Measurements from ENCODE around the gene VPS16.

GRCh38 chr20:2822073-2822472 lies 18.5 kb upstream of the VPS16 start:
- TF ChIP-seq, protein P1, sequence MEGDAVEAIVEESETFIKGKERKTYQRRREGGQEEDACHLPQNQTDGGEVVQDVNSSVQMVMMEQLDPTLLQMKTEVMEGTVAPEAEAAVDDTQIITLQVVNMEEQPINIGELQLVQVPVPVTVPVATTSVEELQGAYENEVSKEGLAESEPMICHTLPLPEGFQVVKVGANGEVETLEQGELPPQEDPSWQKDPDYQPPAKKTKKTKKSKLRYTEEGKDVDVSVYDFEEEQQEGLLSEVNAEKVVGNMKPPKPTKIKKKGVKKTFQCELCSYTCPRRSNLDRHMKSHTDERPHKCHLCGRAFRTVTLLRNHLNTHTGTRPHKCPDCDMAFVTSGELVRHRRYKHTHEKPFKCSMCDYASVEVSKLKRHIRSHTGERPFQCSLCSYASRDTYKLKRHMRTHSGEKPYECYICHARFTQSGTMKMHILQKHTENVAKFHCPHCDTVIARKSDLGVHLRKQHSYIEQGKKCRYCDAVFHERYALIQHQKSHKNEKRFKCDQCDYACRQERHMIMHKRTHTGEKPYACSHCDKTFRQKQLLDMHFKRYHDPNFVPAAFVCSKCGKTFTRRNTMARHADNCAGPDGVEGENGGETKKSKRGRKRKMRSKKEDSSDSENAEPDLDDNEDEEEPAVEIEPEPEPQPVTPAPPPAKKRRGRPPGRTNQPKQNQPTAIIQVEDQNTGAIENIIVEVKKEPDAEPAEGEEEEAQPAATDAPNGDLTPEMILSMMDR (IDR thresholded peaks at IDR 0.05; ENCODE audit: low read depth, low read length), result no peak
- TF ChIP-seq EZH2phosphoT487 (IDR thresholded peaks at IDR 0.05; ENCODE audit: low read depth), result no peak

Data from OCI-LY3 (cell line).